Activated CD4-positive, alpha-beta T cell treated with anti-CD3 and anti-CD28 coated beads, Interleukin-2, amount 50 U/mL, for 16 hours (primary cell): Measurements from ENCODE around the gene KLF5.
A peak's percentile ranks its signal among the peaks of the same experiment; 100 is the strongest.
"Not testable (repeated sequence)": the region's sequence is repeated elsewhere in the genome, so short reads cannot be mapped to it uniquely, and the experiment has no call there.

ENCODE experiments used
- DNase-seq: peaks from one replicate; pipeline ENCODE4 v3.0.0-alpha.2; 2020

KLF5 gene

DNA sequence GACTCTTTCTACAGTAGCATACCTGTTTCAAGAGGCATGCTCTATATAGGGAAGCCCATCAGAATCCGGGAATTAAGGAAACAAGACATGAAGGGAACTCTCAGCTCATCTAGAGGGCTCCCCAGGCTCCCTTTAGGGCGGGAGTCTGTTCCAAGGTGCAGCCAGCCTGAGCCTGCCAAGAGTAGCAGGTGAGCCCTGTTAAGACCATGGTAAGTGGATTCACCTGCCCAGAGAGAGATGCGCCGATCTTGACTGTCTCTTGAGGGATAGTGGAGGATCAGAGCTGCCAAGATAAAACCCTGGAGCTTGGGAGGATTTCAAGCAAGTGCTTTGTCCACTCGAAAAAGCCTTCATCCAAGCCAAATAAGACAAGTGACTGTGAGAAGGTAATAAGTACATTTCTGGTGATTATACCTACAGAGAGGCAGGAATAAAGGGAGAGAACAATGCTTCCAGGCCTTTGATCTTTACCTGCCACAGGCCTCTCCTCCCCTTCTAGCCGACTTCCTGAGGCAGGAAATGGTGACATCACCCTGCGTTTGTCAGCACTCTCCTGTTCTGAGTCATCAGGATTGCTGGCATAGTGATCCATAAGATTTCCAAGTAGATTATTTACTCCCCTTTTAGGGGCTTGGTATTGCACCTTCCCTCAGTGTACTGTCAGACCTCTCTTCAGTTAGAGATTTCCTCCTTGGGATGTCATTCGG, 31.5 kb downstream of the KLF5 start:
- peak; percentile 33 for DNase-seq

DNA sequence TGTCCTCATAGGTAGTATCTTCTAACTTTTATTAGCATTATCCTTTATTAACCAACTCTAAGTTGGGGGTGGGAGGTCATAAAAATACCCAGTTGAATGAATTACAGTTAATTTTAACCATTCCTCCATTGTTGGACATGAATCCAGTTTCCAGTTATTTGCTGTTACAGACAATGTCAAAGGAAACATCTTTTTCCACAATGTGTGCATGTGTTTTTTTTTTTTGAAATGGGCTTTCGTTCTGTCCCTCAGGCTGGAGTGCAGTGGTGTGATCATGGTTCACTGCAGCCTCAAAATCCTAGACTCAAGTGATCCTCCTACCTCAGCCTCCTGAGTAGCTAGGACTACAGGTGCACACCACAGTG, 32.0 kb downstream of the KLF5 start:
- DNase-seq: no peak

DNA sequence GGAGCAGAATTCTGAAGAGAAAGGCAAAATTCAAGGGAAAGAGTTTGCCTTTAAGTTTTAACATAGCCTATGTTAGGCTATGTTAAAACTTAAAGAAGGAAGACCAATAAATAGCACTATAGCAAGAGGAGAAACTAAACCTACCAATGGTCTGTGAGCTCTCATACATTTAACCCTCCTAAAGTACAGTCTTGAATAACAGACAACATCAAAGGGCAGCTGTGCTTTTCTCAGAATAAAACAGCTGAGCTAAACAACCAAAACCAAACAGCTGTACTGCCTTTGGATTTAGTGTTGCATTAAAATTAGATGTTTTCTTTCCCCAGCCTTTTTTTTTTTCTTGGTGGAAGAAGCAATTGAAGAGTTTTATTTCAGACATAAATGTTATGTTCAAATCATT, 34.0 kb downstream of the KLF5 start:
- DNase-seq: no peak

DNA sequence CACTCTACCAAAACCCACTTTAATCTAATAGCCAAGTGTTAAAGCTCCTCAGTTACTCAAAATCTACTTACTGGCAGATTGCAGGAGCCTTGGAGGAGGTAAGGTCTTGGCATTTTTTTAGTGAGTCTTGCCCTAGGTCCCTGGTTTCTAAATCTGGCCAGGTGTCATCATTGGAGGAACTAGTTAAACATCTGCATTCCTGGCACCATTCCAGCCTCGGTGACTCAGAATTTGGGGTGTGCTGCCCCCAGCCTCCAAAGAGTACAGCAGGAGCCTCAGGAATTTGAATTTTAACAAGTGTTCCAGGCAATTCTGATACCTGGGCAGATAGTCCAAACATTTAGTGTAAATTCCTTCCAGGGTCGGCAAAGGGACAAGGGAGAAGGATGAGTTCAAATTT, 37.4 kb downstream of the KLF5 start:
- DNase-seq: no peak

DNA sequence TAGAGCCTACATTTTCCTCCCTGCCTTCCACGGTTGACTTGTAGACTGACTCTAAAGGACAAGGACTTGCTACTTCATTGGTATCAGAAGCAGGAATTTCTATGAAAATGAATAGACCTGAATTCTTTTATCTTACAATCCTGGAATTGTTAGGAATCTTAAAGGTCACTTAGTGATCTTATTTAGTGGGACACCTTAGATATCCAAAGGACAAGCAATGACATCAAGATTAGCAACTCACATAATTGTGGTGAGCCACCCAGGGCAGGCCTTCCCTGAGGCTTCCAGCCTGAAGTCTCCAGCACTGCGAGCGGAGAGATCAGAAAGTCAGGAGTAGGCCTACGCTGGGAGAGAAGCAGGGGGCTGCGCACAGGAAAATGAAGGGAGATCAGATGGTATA, 37.8 kb downstream of the KLF5 start:
- no peak for DNase-seq

DNA sequence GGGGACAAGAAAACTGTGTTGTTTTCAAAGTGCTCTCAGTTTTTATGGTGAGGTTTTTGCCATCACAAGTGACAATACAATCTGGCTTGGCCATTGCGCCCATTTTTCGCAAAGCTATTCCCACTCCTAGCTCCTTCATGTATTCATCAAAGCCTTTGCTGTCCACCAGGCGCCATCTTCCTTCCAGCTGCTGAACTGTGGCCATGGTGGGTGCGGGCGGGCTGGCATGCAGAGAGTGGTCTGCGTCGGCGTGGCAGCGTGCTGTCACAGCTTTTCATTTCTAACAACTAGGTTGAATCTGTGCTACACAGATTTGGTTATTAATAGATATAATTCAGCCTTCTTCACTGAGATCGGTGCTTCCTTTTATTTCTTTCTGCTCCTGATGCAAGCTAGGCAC, 42.0 kb downstream of the KLF5 start:
- not testable (repeated sequence) for DNase-seq

DNA sequence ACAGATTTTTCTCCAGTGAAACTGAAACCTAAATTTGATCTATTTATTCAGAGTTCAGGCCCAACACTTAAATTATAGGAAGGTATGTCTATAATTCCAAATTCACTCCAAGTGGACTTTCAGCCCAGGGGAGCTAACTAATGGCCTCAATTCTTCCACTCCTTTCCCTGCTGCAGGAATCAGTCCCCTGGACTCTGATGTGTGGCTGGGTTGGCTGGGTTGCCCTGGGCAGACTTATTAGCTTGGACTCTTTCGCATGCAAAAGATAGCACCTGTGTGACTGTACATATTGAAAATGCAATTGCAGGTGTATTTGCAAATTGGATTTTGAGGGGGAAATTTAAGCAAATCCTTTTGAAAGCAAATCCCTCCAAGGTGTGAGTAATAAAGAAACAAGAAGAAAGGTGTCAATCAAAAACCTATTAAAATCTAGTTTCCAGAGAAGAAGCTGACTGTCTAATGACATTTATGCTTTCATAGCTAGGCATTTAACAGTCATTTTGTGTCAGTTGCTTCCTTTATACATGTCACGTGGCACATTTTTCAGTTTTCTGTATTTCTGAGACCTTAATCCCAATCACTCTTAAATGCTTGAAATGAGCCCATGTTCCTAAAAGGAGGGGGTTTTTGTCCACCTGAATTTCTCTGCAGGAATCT, 42.7 kb downstream of the KLF5 start:
- DNase-seq: no peak

DNA sequence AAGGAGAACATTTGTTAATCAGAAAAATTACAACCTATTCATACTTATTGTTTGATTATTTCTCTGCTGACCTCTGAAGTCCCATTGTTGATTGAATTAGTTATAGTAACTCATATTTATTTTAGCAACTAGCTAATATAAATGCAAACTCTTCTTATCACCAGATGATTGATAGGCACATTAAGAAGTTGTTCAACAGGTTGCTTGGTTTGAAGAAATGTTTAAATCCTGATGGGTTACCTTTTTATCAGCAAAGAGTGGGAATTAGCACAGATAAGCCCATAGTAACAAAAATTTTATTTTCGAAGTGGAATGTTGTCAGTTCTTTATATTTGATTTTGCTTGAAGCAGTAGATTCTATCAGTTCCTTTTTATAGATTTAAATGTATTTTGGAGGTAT, 44.4 kb downstream of the KLF5 start:
- DNase-seq: no peak

DNA sequence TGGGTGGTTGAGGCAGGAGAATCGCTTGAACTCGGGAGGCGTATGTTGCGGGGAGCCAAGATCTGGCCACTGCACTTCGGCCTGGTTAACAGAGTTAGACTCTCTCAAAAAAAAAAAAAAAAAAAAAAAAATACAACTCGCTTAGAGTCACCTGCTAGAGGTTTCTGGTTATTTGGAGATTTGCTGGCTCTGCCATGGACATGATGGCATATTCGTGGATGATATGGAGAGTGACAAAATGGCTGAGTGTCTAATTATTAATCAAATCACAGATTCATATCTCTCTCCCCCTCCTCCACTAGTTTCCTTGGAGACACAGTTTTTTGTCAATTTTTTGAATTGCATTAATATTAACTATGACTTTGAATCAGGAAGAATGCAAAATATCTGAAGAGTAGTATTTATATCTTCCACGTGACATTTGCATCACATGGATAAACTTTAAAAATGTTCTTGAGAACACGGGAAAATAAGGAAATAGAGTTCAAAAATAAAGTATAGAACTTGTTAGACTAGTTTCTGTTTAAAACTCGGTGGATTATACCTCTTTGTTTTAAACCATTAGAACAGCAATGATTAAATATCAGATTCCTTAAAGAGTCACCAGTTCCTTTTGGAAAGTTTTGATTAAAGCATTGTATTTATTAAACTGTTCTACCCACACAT, 47.8 kb downstream of the KLF5 start:
- DNase-seq: no peak

DNA sequence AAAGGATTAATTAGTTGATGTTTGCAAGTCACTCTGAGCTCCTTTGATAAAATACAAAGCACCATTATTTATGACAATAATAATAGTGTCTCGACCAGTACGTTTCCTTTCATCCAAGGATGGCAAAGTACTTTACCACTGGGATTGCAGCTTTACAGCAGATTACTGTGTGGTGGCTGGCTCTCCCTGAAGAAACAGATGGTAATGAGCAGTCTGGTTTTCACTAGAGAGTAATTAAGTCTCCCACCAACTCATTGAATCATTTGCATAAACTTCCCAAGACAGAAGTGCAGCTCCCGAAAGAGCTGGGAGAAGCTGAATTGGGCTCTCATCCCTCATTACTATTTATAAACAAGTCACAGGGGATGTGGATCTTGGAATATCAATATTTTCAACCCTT, 48.7 kb downstream of the KLF5 start:
- no peak for DNase-seq

DNA sequence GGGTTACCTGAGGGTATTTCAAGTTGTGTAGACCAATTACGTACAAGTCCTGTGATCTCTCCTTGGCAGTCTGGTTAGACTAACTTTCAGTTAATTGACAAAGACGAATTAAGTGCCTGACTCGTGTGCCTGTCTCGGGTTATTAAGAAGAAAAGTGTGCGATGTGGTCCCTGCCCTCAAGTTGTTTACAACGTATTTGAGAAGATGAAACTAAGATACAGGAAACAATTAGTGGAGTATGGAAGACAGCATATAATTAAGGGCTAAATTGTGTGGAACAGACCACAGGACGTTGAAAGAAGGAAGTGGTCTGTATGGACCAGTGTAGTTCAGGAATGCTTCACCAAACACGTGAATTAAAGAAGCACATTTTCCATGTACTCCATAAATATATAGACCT, 49.2 kb downstream of the KLF5 start:
- no peak for DNase-seq

DNA sequence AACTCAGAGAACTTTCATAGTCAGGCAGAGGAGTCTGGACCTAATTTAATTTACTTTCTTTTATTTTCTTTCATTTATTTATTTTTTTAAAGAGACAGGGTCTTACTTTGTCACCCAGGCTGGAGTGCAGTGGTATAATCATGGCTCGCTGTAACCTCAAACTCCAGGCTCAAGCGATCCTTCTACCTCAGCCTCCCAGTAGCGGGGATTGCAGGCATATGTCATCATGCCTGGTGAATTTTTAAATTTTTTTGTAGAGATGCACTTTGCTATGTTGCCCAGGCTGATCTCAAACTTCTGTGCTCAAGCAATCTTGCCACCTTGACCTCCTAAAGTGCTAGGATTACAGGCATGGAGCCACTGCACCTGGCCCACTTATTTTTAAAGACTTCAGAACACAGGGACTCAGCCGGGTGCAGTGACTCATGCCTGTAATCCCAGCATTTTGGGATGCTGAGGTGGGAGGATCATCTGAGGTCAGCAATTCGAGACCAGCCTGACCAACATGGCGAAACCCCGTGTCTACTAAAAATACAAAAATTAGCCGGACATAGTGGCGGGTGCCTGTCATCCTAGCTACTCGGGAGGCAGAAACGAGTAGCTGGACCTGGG, 50.6 kb downstream of the KLF5 start:
- DNase-seq: no peak

DNA sequence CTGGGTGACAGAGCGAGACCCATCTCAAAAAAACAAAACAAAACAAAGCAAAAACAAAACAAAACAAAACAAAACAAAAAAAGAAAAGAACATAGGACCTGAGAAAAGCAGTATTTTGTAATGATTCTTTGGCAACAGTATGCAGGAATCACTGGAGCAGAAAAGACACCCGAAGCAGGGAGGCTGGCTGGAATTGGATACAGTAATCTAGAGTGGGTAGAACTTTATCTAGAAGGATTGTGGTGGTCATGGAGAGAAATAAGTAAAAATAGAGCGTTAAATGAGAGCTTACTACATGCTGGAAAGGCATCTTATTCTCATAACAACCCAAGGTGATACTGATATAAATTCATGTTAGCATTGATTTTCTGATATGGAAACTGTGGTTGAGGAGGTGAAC, 51.2 kb downstream of the KLF5 start:
- DNase-seq: no peak

DNA sequence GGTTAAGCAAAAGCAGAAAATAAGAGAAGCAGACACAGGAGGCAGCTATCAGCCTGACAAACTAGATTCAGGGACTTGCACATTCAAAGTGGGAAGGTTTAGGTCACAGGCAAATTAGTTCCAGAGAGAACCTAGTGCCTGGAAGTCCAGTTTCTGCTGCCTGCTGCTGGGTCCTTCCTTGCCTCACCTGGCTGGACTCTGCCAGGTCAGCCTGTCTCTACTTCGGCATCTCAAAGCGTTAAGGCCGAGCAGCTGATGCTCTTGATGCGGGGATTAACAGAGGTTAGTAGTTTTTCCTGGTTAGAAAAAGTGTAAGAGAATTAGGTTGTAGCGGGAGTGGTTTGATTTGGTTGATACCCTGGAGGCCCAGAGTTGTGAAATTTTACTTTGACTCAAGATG, 52.0 kb downstream of the KLF5 start:
- DNase-seq: no peak

DNA sequence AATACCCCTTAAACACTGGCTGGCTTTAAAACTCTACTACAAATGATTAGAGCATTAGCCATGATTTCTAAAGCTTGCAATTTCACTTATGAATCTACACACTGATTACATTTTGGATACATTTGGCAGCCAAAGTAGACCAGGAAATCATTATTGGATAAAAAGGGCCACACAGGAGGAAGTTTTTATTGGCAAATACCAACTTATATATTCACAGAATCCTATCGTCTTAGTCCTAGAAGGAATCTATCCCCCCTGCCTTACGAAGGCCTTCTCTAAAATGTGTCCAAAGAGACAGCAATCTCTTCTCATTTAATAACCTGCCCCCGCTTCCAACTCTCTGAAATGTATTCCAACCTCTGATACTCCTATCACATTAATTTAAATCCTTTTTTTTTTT, 52.5 kb downstream of the KLF5 start:
- no peak for DNase-seq

DNA sequence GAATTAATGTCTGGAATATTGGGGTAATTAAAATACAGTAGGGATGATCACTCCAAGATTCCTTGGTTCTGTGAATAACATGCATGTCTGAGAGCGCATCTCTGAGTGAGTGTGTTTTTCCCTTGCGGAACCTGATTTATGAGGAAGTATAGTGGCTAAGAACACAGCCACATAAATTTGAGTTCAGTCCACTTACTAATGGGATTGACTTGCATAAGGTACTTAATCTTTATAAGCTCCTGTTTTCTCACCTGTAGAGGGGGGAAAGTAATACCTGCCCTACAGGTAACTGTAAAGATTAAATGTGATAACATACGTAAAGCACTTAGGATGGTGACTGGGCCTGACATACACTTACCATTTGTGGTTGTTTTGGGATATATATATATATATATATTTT, 60.8 kb downstream of the KLF5 start:
- DNase-seq: no peak
